ENCODE results near the gene IL19. TPM values are rescaled to one million over a fixed set of nuclear protein-coding genes. Genes with fewer than 3 reads are reported as not detected.

The IL19 gene
- total and polyA plus RNA-seq, 9 of the 15 experiments (the other 6 are each of a cell fraction or from before 2014, with no cell fraction given), result not detected

- TF ChIP-seq JUN (IDR thresholded peaks at IDR 0.05; ENCODE audit: borderline replicate concordance, low read depth, low read length) (peak; percentile 61; the same call in 1 of the 2 replicates), JUN (CRISPR knock-in tag; IDR thresholded peaks at IDR 0.05; ENCODE audit: borderline replicate concordance) (no peak), CAMTA2 (CRISPR knock-in tag; conservative IDR thresholded peaks at IDR 0.05) (no peak), ZNF398 (CRISPR knock-in tag; IDR thresholded peaks at IDR 0.05) (no peak), IFI16 (CRISPR knock-in tag; IDR thresholded peaks at IDR 0.05) (no peak), RHOXF2B (CRISPR knock-in tag; conservative IDR thresholded peaks at IDR 0.05) (no peak), YBX1 (IDR thresholded peaks at IDR 0.05) (no peak), HMG20B (CRISPR knock-in tag; IDR thresholded peaks at IDR 0.05) (no peak), ZNF584 (CRISPR knock-in tag; IDR thresholded peaks at IDR 0.05; ENCODE audit: low read depth) (peak; percentile 82), NUFIP1 (IDR thresholded peaks at IDR 0.05; ENCODE audit: partially characterized antibody) (no peak), ZNF445 (CRISPR knock-in tag; IDR thresholded peaks at IDR 0.05; ENCODE audit: low read depth) (no peak), BCL6 (CRISPR knock-in tag; IDR thresholded peaks at IDR 0.05) (0 out of 2 replicates have a peak, but pooled peaks have one; percentile 26), DPF2 (IDR thresholded peaks at IDR 0.05) (peak; percentile 89), TSC22D4 (tag; IDR thresholded peaks at IDR 0.05) (no peak), CTBP1 (IDR thresholded peaks at IDR 0.05; ENCODE audit: borderline replicate concordance) (peak; percentile 80)
- TF ChIP-seq, protein P1, sequence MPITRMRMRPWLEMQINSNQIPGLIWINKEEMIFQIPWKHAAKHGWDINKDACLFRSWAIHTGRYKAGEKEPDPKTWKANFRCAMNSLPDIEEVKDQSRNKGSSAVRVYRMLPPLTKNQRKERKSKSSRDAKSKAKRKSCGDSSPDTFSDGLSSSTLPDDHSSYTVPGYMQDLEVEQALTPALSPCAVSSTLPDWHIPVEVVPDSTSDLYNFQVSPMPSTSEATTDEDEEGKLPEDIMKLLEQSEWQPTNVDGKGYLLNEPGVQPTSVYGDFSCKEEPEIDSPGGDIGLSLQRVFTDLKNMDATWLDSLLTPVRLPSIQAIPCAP (CRISPR knock-in tag; IDR thresholded peaks at IDR 0.05; ENCODE audit: borderline replicate concordance), result no peak
- TF ChIP-seq, protein P2, sequence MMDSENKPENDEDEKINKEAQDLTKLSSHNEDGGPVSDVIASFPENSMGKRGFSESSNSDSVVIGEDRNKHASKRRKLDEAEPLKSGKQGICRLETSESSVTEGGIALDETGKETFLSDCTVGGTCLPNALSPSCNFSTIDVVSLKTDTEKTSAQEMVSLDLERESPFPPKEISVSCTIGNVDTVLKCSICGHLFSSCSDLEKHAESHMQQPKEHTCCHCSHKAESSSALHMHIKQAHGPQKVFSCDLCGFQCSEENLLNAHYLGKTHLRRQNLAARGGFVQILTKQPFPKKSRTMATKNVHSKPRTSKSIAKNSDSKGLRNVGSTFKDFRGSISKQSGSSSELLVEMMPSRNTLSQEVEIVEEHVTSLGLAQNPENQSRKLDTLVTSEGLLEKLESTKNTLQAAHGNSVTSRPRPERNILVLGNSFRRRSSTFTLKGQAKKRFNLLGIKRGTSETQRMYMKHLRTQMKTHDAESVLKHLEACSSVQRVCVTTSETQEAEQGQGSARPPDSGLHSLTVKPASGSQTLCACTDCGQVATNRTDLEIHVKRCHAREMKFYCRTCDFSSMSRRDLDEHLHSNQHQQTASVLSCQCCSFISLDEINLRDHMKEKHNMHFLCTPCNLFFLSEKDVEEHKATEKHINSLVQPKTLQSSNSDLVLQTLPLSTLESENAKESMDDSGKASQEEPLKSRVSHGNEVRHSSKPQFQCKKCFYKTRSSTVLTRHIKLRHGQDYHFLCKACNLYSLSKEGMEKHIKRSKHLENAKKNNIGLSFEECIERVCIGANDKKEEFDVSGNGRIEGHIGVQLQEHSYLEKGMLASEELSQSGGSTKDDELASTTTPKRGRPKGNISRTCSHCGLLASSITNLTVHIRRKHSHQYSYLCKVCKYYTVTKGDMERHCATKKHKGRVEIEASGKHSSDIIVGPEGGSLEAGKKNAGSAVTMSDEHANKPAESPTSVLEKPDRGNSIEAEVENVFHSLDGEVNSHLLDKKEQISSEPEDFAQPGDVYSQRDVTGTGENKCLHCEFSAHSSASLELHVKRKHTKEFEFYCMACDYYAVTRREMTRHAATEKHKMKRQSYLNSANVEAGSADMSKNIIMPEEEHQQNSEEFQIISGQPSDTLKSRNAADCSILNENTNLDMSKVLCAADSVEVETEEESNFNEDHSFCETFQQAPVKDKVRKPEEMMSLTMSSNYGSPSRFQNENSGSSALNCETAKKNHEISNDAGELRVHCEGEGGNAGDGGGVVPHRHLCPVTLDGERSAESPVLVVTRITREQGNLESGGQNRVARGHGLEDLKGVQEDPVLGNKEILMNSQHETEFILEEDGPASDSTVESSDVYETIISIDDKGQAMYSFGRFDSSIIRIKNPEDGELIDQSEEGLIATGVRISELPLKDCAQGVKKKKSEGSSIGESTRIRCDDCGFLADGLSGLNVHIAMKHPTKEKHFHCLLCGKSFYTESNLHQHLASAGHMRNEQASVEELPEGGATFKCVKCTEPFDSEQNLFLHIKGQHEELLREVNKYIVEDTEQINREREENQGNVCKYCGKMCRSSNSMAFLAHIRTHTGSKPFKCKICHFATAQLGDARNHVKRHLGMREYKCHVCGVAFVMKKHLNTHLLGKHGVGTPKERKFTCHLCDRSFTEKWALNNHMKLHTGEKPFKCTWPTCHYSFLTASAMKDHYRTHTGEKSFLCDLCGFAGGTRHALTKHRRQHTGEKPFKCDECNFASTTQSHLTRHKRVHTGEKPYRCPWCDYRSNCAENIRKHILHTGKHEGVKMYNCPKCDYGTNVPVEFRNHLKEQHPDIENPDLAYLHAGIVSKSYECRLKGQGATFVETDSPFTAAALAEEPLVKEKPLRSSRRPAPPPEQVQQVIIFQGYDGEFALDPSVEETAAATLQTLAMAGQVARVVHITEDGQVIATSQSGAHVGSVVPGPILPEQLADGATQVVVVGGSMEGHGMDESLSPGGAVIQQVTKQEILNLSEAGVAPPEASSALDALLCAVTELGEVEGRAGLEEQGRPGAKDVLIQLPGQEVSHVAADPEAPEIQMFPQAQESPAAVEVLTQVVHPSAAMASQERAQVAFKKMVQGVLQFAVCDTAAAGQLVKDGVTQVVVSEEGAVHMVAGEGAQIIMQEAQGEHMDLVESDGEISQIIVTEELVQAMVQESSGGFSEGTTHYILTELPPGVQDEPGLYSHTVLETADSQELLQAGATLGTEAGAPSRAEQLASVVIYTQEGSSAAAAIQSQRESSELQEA (IDR thresholded peaks at IDR 0.05; ENCODE audit: low read depth), result no peak
- TF ChIP-seq, protein P3, sequence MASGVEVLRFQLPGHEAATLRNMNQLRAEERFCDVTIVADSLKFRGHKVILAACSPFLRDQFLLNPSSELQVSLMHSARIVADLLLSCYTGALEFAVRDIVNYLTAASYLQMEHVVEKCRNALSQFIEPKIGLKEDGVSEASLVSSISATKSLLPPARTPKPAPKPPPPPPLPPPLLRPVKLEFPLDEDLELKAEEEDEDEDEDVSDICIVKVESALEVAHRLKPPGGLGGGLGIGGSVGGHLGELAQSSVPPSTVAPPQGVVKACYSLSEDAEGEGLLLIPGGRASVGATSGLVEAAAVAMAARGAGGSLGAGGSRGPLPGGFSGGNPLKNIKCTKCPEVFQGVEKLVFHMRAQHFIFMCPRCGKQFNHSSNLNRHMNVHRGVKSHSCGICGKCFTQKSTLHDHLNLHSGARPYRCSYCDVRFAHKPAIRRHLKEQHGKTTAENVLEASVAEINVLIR (CRISPR knock-in tag; IDR thresholded peaks at IDR 0.05), result no peak
Observed at GRCh38 chr1:206766251-206766856, 4.2 kb upstream of the IL19 start (continued).

Measured in K562 (cell line).